DOHH2 (cell line): ENCODE measurements around the gene SLC7A9.

Experiments used
- EZH2phosphoT487 ChIP-seq: fragments of 200-600 bp; sonication (generic); IDR thresholded peaks from 2 replicates; pipeline ENCODE4 v1.6.1; 2017; ENCODE audit warnings: borderline replicate concordance, mild to moderate bottlenecking, antibody characterized with exemption, low read length, moderate library complexity, mixed read lengths
- TF ChIP-seq, protein P1 (sequence below): fragments of 200-600 bp; sonication (generic); IDR thresholded peaks from one replicate; pipeline ENCODE4 v1.5.1; 2014; ENCODE audit warnings: antibody characterized with exemption, mild to moderate bottlenecking, low read depth, low read length; ENCODE audit not compliant: poor library complexity, severe bottlenecking

DNA sequence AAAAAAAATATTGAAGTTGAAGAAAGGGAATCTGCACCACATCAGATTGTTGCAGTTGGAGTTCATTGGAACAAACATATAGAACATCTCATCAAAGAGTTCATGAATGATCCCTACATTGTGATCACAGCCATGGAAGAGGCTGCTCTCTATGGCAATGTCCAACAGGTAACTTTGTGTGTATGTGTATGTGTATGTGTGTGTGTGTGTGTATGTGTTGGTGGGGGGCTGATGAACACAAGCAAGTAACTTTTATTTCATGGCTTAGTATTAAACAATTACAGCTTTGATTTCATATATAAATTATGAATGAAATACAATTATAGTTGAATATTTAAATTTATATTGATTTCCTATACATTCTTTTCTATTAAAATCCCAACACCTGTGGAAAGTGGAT lies 69.4 kb downstream of the SLC7A9 start:
- TF ChIP-seq, protein P1, sequence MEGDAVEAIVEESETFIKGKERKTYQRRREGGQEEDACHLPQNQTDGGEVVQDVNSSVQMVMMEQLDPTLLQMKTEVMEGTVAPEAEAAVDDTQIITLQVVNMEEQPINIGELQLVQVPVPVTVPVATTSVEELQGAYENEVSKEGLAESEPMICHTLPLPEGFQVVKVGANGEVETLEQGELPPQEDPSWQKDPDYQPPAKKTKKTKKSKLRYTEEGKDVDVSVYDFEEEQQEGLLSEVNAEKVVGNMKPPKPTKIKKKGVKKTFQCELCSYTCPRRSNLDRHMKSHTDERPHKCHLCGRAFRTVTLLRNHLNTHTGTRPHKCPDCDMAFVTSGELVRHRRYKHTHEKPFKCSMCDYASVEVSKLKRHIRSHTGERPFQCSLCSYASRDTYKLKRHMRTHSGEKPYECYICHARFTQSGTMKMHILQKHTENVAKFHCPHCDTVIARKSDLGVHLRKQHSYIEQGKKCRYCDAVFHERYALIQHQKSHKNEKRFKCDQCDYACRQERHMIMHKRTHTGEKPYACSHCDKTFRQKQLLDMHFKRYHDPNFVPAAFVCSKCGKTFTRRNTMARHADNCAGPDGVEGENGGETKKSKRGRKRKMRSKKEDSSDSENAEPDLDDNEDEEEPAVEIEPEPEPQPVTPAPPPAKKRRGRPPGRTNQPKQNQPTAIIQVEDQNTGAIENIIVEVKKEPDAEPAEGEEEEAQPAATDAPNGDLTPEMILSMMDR, result no peak
- TF ChIP-seq EZH2phosphoT487, result no peak
